Stimulated activated CD8-positive, alpha-beta memory T cell treated with anti-CD3 and anti-CD28 coated beads, Interleukin-7, amount 100 ng/mL, for 48 hours (primary cell): ENCODE results near the gene TMEM182.

ENCODE experiments used
- DNase-seq, 2 donors: peaks; one replicate each; pipeline ENCODE4 v3.0.0-alpha.2; 2020; ENCODE audit warnings: low read depth in 1 of 2; ENCODE audit errors: extremely low read depth in 1 of 2

Gene TMEM182

GRCh38 chr2:102765061-102765460 lies 3.2 kb downstream of the TMEM182 start:
- DNase-seq: no peak

GRCh38 chr2:102768253-102768652 lies 6.4 kb downstream of the TMEM182 start:
- no peak for DNase-seq

DNA sequence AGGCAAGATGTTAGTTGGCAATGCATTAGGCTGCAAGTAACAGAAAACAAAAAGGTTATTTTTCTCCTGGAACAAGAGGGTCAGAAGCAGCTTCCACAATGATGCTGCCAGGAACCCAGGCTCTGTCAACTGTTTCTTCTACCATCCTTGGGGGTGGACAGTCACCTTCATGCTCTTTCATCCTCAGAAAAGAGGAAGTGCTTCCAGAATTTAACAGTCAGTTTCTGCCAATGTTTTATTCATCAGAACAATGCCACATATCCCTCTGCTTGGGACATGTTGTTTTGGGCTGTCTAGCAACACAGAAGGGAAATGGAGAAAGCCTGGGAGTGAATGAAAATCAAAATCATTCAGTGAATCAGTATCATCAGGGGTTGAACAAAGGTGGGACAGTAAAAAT lies 7.1 kb downstream of the TMEM182 start:
- DNase-seq: no peak

- DNase-seq: no peak
Observed at GRCh38 chr2:102770506-102770905, 8.7 kb downstream of the TMEM182 start.

GRCh38 chr2:102771114-102771513 lies 9.3 kb downstream of the TMEM182 start:
- no peak for DNase-seq

- no peak for DNase-seq
Observed at GRCh38 chr2:102772659-102773058, 10.8 kb downstream of the TMEM182 start.

GRCh38 chr2:102773149-102773705 lies 11.4 kb downstream of the TMEM182 start:
- DNase-seq: no peak

- no peak for DNase-seq
Observed at GRCh38 chr2:102778260-102778659, 16.4 kb downstream of the TMEM182 start.

DNA sequence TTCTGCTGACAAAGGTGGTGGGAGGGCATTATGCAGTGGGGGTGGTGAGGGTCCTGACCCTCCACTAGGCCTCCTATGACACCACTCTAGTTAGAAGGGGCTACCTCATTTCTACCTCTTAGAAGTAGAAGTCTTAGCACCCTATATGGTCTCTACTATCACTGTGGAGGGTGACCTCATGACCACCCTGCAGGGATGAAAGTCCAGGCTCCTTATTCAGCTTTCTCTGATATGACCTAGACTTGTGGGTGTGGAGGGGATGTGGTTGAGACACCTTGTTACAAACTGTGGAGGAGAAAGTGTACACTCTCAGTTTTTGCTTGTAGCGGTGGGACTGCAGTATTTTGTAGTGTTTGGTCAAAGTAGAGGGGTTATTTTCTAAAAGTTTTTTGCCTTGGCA lies 18.6 kb downstream of the TMEM182 start:
- no peak for DNase-seq

GRCh38 chr2:102782187-102782586 lies 20.4 kb downstream of the TMEM182 start:
- no peak for DNase-seq

DNA sequence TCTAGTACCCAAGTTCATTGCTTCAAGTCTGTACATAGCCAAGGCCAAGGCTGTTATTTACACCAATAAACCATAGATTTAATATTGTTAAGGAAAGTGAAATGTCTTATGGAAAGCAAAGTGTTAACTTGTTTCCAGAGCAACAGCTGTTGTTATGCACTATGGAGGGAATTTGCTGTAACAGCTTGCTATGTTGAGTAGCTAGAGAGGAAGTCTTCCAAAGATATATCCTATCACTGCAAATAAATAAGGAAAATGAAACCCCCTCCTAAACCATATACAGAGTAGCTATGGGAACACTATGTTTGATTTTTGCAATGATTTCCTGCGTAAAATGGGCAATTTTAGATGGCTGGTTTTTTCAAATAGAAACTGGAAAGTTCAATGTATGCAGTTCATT lies 21.1 kb downstream of the TMEM182 start:
- no peak for DNase-seq

DNA sequence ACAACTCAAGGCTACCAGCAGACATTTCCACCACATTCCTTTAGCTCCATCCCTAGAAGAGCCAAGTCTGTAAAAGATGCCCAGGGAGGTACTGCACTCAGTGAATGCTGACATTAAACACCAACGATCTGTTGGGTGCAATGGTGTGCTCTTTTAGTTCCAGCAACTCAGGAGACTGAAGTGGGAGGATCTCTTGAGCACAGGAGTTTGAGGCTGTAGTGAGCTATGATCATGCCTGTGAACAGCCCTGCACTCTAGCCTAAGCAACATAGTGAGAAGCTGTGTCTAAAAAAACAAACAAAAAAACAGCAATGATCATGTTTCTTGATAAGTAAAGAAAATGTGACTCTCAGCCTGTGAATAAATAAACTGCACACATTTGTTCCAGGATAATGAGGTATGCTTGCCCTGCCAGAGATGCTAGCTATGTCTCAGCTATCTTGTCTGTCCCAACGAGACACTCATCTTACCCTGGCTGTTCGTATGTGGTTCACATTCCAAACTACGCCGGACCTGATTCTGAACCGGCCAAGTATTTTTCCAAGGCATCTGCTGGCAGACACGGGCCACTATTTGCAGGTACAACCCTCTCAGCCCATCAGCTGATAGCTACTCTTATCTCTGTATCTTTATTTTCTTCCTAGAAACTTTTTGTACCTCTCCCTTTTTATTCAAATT lies 21.8 kb downstream of the TMEM182 start:
- DNase-seq: no peak

GRCh38 chr2:102784940-102785339 lies 23.1 kb downstream of the TMEM182 start:
- DNase-seq: no peak

- DNase-seq: no peak
Observed at GRCh38 chr2:102788216-102788884, 26.5 kb downstream of the TMEM182 start.

DNA sequence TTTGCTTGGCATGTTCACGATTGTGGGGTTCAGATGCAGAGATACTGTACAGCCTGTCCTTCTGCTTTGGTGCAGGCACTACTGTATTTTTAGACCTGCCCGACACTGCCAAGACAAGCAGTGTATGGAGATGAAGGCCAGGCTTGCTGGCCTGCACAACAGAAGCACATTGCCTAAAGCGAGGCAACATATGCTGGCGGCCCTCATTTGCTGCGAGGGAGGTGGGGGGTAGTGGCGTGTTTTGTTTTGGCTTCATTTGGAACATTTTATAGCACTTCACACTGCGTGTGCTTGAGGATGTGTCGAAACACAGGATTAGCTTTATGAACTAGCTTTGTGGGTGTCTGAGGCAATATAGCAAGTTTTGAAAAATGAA lies 27.0 kb downstream of the TMEM182 start:
- no peak for DNase-seq

DNA sequence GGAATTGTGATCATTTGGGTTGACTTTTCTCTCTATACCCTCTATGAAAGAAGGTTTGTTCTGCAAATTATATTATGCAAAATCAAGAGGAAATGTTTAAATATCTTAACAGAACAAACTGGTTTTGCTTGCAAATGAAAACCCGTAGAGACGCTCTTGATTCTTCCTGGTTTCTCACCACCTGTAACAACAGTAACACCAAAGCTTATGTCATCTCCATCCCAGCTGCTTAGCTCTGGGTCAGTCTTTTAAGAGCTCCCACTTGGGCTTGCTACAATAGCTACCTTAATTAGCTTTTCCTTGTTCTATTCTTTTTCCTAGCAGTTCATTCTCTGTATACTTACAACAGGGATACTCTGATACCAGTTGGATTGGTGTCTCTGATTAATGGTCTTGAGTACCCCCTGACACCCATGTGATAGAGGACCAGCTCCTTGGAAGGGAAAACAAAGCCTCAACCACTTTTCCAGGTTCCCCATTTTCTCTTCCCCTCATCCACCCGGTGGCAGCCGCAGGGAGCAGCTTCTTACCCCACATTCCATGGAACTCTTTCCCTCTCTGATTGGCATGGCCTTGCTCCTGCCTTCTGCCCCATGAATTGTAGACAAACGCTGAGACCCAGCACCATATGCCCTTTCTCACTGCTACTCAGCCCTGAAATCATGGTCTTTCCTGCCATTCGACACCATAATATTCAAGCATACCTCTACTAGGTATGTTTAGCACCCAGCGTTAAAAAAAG lies 27.7 kb downstream of the TMEM182 start:
- no peak for DNase-seq

DNA sequence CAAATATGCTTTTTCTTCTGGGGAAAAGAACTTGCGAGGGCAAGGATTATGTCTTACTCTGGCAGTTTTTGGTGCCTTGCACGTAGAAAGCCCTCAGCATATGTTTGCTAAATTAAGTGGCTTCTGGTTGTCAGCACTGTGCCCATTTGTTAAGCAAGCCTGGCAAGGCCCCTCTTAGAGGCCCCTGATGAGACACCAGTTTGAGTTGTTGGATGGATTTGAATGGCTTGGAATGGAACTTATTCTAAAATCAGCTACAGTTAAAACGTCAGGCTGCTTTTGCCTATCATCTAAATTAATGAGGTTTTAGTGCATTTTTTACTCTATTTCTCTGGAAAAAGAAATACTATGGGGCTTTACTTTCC lies 28.2 kb downstream of the TMEM182 start:
- no peak for DNase-seq

DNA sequence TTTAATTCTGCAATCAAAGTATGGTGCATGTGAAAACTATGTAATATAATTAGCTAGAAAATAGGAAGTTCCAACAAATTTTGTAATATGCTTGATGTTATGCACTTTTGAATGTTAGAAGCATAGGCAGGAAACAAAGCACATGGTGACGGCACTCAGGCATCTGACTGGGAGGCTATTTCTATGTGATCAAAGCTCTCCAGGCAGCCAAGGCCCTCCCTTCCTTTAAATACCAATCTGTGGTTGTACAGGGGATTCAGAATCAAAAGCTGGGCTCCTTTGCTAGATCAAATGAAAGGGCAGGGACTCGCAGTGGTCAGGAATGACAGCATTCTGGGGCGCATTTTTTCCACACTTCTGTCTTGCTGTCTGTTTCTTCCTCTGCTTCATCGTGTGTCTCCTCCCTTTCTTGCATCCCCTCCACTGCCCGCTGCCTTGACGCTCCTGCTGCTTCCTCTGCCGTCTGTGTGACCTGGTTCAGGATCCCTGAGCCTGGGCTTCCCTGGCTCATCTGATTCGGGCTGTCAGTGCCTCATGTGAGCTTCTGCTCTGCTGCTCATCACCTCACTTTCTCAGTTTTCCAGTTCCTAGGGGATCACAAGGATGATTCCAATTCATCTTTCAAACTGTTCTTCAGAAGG lies 30.9 kb downstream of the TMEM182 start:
- no peak for DNase-seq

DNA sequence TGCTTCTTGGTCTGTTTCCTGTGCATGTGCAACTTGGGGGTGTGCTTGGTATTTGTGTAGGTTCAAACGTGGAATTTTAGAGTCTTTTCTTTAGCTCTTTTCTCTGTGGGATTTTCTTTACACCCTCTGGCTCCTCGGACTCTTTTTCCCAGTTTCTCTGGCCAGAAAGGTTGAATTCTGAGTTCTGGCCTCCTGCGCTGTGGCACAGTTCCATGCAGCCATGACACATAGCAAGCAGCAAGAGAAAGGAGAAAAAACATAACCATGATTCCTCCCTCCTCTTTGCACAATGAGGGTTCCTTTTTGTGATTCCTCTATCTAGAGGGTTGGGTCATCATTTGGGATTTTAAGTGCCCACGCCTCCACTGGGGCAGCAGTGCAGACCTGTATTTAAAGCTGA lies 33.8 kb downstream of the TMEM182 start:
- DNase-seq: no peak

GRCh38 chr2:102796337-102796736 lies 34.5 kb downstream of the TMEM182 start:
- DNase-seq: no peak

- DNase-seq: no peak
Observed at GRCh38 chr2:102797486-102797885, 35.7 kb downstream of the TMEM182 start.
